ENCODE results near the gene DKKL1. TPM values are rescaled to one million over a fixed set of nuclear protein-coding genes. Genes with fewer than 3 reads are reported as not detected.
"Not testable (repeated sequence)": the region's sequence is repeated elsewhere in the genome, so short reads cannot be mapped to it uniquely, and the experiment has no call there.

DKKL1 gene
- polyA plus RNA-seq, 1 donor from 2014 or later, result 2.8 TPM

- no peaks in the 10 kb centered on the region for H3K79me2 ChIP-seq (replicated peaks; ENCODE audit: insufficient read depth, low read length)
- H3K27me3 ChIP-seq (ENCODE audit: insufficient read depth, low read depth, low read length), result no peaks in the 10 kb centered on the region
- TF ChIP-seq MXI1 (conservative IDR thresholded peaks at IDR 0.05; ENCODE audit: poor library complexity, severe bottlenecking) (no peak), POLR2AphosphoS5 (IDR thresholded peaks at IDR 0.05) (no peak), EP300 (conservative IDR thresholded peaks at IDR 0.05; ENCODE audit: poor library complexity, severe bottlenecking) (no peak)
- H3K27ac ChIP-seq (ENCODE audit: low read length), result no peak within 1 kb of the TSS
- no peak within 1 kb of the TSS for H3K4me3 ChIP-seq (ENCODE audit: low read length)
- H3K9me2 ChIP-seq (ENCODE audit: insufficient read depth, low read length), result no peaks in the 10 kb centered on the region
- H3K4me2 ChIP-seq (ENCODE audit: low read length), result no peak within 1 kb of the TSS
- H3F3A ChIP-seq (ENCODE audit: insufficient read depth, low read length, poor library complexity, severe bottlenecking), result no peaks in the 10 kb centered on the region
- no peaks in the 10 kb centered on the region for H4K20me1 ChIP-seq (ENCODE audit: insufficient read depth)
- no peak within 1 kb of the TSS for H2AFZ ChIP-seq (ENCODE audit: low read depth, low read length)
- H3K36me3 ChIP-seq (ENCODE audit: insufficient read depth, low read length), result no peaks in the 10 kb centered on the region
- H3K9me3 ChIP-seq (ENCODE audit: low read length), result no peaks in the 10 kb centered on the region
- H3K9ac ChIP-seq (ENCODE audit: low read length), result no peak within 1 kb of the TSS
These were observed 38.7 kb upstream of the DKKL1 start, which contains the start of gene SLC6A16 for GRCh38 chr19:49324801-49325576. SLC6A16 (minus strand) TSS chr19:49325191; CDS start chr19:49311347, 13,844 bp downstream.

- not testable (repeated sequence) for H3K27me3 ChIP-seq (ENCODE audit: insufficient read depth, low read depth, low read length); H3K79me2 ChIP-seq (replicated peaks; ENCODE audit: insufficient read depth, low read length); H4K20me1 ChIP-seq (ENCODE audit: insufficient read depth); H3K9me3 ChIP-seq (ENCODE audit: low read length); H3K4me3 ChIP-seq (ENCODE audit: low read length); H3K36me3 ChIP-seq (ENCODE audit: insufficient read depth, low read length); H3K9me2 ChIP-seq (ENCODE audit: insufficient read depth, low read length); H3K27ac ChIP-seq (ENCODE audit: low read length); H3F3A ChIP-seq (ENCODE audit: insufficient read depth, low read length, poor library complexity, severe bottlenecking); H2AFZ ChIP-seq (ENCODE audit: low read depth, low read length); H3K4me2 ChIP-seq (ENCODE audit: low read length); H3K9ac ChIP-seq (ENCODE audit: low read length)
These were observed 37.9 kb upstream of the DKKL1 start for GRCh38 chr19:49325756-49326155.

GRCh38 chr19:49326165-49326704 lies 37.4 kb upstream of the DKKL1 start:
- Histone ChIP-seq H3K27ac (ENCODE audit: low read length) (no peak overlapping the region), H3F3A (ENCODE audit: insufficient read depth, low read length, poor library complexity, severe bottlenecking) (no peaks in the 10 kb centered on the region), H3K9me2 (ENCODE audit: insufficient read depth, low read length) (no peaks in the 10 kb centered on the region), H3K27me3 (ENCODE audit: insufficient read depth, low read depth, low read length) (no peaks in the 10 kb centered on the region), H3K36me3 (ENCODE audit: insufficient read depth, low read length) (no peaks in the 10 kb centered on the region), H4K20me1 (ENCODE audit: insufficient read depth) (no peaks in the 10 kb centered on the region), H3K79me2 (replicated peaks; ENCODE audit: insufficient read depth, low read length) (no peaks in the 10 kb centered on the region), H3K4me3 (ENCODE audit: low read length) (no peak overlapping the region), H3K9me3 (ENCODE audit: low read length) (no peaks in the 10 kb centered on the region), H3K9ac (ENCODE audit: low read length) (no peak overlapping the region), H3K4me2 (ENCODE audit: low read length) (no peak overlapping the region), H2AFZ (ENCODE audit: low read depth, low read length) (no peak overlapping the region)
- no peak for TF ChIP-seq MXI1 (conservative IDR thresholded peaks at IDR 0.05; ENCODE audit: poor library complexity, severe bottlenecking)
- TF ChIP-seq TAF1 (IDR thresholded peaks at IDR 0.05; ENCODE audit: low read depth), result no peak
- no peak for TF ChIP-seq EZH2 (IDR thresholded peaks at IDR 0.05; ENCODE audit: borderline replicate concordance, insufficient read depth, low read length, poor library complexity, severe bottlenecking)
- TF ChIP-seq CTCF (IDR thresholded peaks at IDR 0.05; ENCODE audit: poor library complexity, severe bottlenecking), result no peak
- no peak for TF ChIP-seq REST (IDR thresholded peaks at IDR 0.05; ENCODE audit: borderline replicate concordance)
- TF ChIP-seq RAD21 (conservative IDR thresholded peaks at IDR 0.05), result no peak
- no peak for TF ChIP-seq EP300 (conservative IDR thresholded peaks at IDR 0.05; ENCODE audit: poor library complexity, severe bottlenecking)
- TF ChIP-seq SMC3 (conservative IDR thresholded peaks at IDR 0.05; ENCODE audit: poor library complexity), result no peak
- TF ChIP-seq POLR2AphosphoS5 (IDR thresholded peaks at IDR 0.05), result no peak
